Hematopoietic multipotent progenitor cell treated with erythropoietin and hydrocortisone succinate and interleukin-3 and kit ligand, for 8 days (in vitro differentiated cells): ENCODE measurements around the gene MILR1.
A peak's percentile ranks its signal among the peaks of the same experiment; 100 is the strongest.
"Not testable (repeated sequence)": the region's sequence is repeated elsewhere in the genome, so short reads cannot be mapped to it uniquely, and the experiment has no call there.

Experiments used
- DNase-seq: peaks from one replicate; pipeline ENCODE4 v3.0.0-alpha.2; 2015

The MILR1 gene

GRCh38 chr17:64472564-64472963 is 23.6 kb downstream of the MILR1 start:
- no peak for DNase-seq

- no peak for DNase-seq
Observed at GRCh38 chr17:64477849-64478248, 28.9 kb downstream of the MILR1 start.

GRCh38 chr17:64480951-64481350 is 32.0 kb downstream of the MILR1 start:
- no peak for DNase-seq

- no peak for DNase-seq
Observed at GRCh38 chr17:64484380-64484779, 35.5 kb downstream of the MILR1 start.

- DNase-seq, result no peak
Observed at GRCh38 chr17:64488301-64488700, 39.4 kb downstream of the MILR1 start.

GRCh38 chr17:64491034-64491860 is 42.3 kb downstream of the MILR1 start:
- DNase-seq, result peak; percentile 61

GRCh38 chr17:64491994-64492393 is 43.1 kb downstream of the MILR1 start:
- DNase-seq, result no peak

GRCh38 chr17:64492481-64493109 is 43.7 kb downstream of the MILR1 start:
- peak; percentile 63 for DNase-seq

GRCh38 chr17:64494121-64494520 is 45.2 kb downstream of the MILR1 start:
- DNase-seq, result no peak

GRCh38 chr17:64495300-64495699 is 46.4 kb downstream of the MILR1 start:
- not testable (repeated sequence) for DNase-seq

GRCh38 chr17:64496348-64496785 is 47.5 kb downstream of the MILR1 start:
- no peak for DNase-seq

- DNase-seq, result peak; percentile 94
Observed at GRCh38 chr17:64496786-64497564, 48.1 kb downstream of the MILR1 start, which contains the start of gene POLG2. Gene POLG2 (minus strand): TSS chr17:64497054. CDS start chr17:64496968, 86 bp downstream.

GRCh38 chr17:64497565-64498035 is 48.7 kb downstream of the MILR1 start:
- DNase-seq, result no peak

GRCh38 chr17:64498308-64499203 is 49.6 kb downstream of the MILR1 start:
- no peak for DNase-seq

GRCh38 chr17:64499805-64500486 is 51.0 kb downstream of the MILR1 start:
- DNase-seq, result no peak

- DNase-seq, result no peak
Observed at GRCh38 chr17:64500487-64500859, 51.6 kb downstream of the MILR1 start.

- no peak for DNase-seq
Observed at GRCh38 chr17:64500862-64501765, 52.2 kb downstream of the MILR1 start.

- no peak for DNase-seq
Observed at GRCh38 chr17:64502021-64502420, 53.1 kb downstream of the MILR1 start.

- DNase-seq, result no peak
Observed at GRCh38 chr17:64502809-64503208, 53.9 kb downstream of the MILR1 start.

- no peak for DNase-seq
Observed at GRCh38 chr17:64503341-64503740, 54.4 kb downstream of the MILR1 start.
